ENCODE results near the gene RTL1. TPM values are rescaled to one million over a fixed set of nuclear protein-coding genes. Genes with fewer than 3 reads are reported as not detected.
A peak's percentile ranks its signal among the peaks of the same experiment; 100 is the strongest.

RTL1 gene
- total RNA-seq, 1 experiment from 2014 or later = not detected

- Histone ChIP-seq H3K36me3 (no peaks in the 10 kb centered on the region), H3K27me3 (no peaks in the 10 kb centered on the region), H3K9me3 (no peaks in the 10 kb centered on the region), H3K4me3 (no peak overlapping the region)
- no peak for DNase-seq
Observed at GRCh38 chr14:100861937-100862247, 41.6 kb downstream of the RTL1 start.

GRCh38 chr14:100861188-100861936 lies 42.2 kb downstream of the RTL1 start:
- no peak overlapping the region for H3K4me3 ChIP-seq

GRCh38 chr14:100860556-100861187 lies 42.9 kb downstream of the RTL1 start:
- Histone ChIP-seq H3K27me3 (no peaks in the 10 kb centered on the region), H3K36me3 (no peaks in the 10 kb centered on the region), H3K9me3 (no peaks in the 10 kb centered on the region), H3K4me3 (no peak overlapping the region)
- DNase-seq = no peak

More at GRCh38 chr14:100861188-100861936, 42.2 kb downstream of the RTL1 start:
- no peaks in the 10 kb centered on the region for H3K9me3 ChIP-seq
- peak; percentile 5 for DNase-seq
- H3K27me3 ChIP-seq = no peaks in the 10 kb centered on the region
- no peaks in the 10 kb centered on the region for H3K36me3 ChIP-seq

GRCh38 chr14:100859781-100860180 lies 43.7 kb downstream of the RTL1 start:
- DNase-seq = no peak
- no peak overlapping the region for H3K4me3 ChIP-seq
- H3K36me3 ChIP-seq = no peaks in the 10 kb centered on the region
- no peaks in the 10 kb centered on the region for H3K27me3 ChIP-seq
- H3K9me3 ChIP-seq = no peaks in the 10 kb centered on the region

GRCh38 chr14:100858838-100859220 lies 44.7 kb downstream of the RTL1 start:
- no peak for DNase-seq
- Histone ChIP-seq H3K36me3 (no peaks in the 10 kb centered on the region), H3K27me3 (no peaks in the 10 kb centered on the region), H3K4me3 (no peak overlapping the region), H3K9me3 (no peaks in the 10 kb centered on the region)

GRCh38 chr14:100857923-100858837 lies 45.3 kb downstream of the RTL1 start:
- DNase-seq = no peak
- Histone ChIP-seq H3K4me3 (no peak overlapping the region), H3K27me3 (no peaks in the 10 kb centered on the region), H3K36me3 (no peaks in the 10 kb centered on the region), H3K9me3 (no peaks in the 10 kb centered on the region)

- no peaks in the 10 kb centered on the region for H3K9me3 ChIP-seq
Observed at GRCh38 chr14:100857233-100857922, 46.1 kb downstream of the RTL1 start.

GRCh38 chr14:100856056-100856950 lies 47.2 kb downstream of the RTL1 start:
- Histone ChIP-seq H3K36me3 (no peaks in the 10 kb centered on the region), H3K27me3 (no peaks in the 10 kb centered on the region), H3K4me3 (no peak overlapping the region), H3K9me3 (no peaks in the 10 kb centered on the region)
- no peak for DNase-seq

More at GRCh38 chr14:100857233-100857922, 46.1 kb downstream of the RTL1 start:
- Histone ChIP-seq H3K27me3 (no peaks in the 10 kb centered on the region), H3K36me3 (no peaks in the 10 kb centered on the region), H3K4me3 (no peak overlapping the region)
- DNase-seq = no peak

GRCh38 chr14:100855256-100855930 lies 48.1 kb downstream of the RTL1 start:
- Histone ChIP-seq H3K9me3 (no peaks in the 10 kb centered on the region), H3K27me3 (no peaks in the 10 kb centered on the region), H3K36me3 (no peaks in the 10 kb centered on the region), H3K4me3 (no peak overlapping the region)
- DNase-seq = no peak

- H3K4me3 ChIP-seq = no peak overlapping the region
- H3K9me3 ChIP-seq = no peaks in the 10 kb centered on the region
- no peaks in the 10 kb centered on the region for H3K27me3 ChIP-seq
- DNase-seq = no peak
- H3K36me3 ChIP-seq = no peaks in the 10 kb centered on the region
Observed at GRCh38 chr14:100854435-100854834, 49.1 kb downstream of the RTL1 start.

- no peaks in the 10 kb centered on the region for H3K36me3 ChIP-seq
- H3K27me3 ChIP-seq = no peaks in the 10 kb centered on the region
- no peak for DNase-seq
- H3K4me3 ChIP-seq = no peak overlapping the region
- no peaks in the 10 kb centered on the region for H3K9me3 ChIP-seq
Observed at GRCh38 chr14:100851946-100852620, 51.4 kb downstream of the RTL1 start.

GRCh38 chr14:100851586-100851916 lies 52.0 kb downstream of the RTL1 start:
- H3K9me3 ChIP-seq = no peaks in the 10 kb centered on the region
- no peaks in the 10 kb centered on the region for H3K36me3 ChIP-seq
- no peaks in the 10 kb centered on the region for H3K27me3 ChIP-seq
- H3K4me3 ChIP-seq = no peak overlapping the region
- no peak for DNase-seq

- DNase-seq = peak; percentile 40
- Histone ChIP-seq H3K36me3 (no peaks in the 10 kb centered on the region), H3K27me3 (no peaks in the 10 kb centered on the region), H3K9me3 (no peaks in the 10 kb centered on the region), H3K4me3 (no peak overlapping the region)
Observed at GRCh38 chr14:100850841-100851585, 52.5 kb downstream of the RTL1 start.

- Histone ChIP-seq H3K9me3 (no peaks in the 10 kb centered on the region), H3K36me3 (no peaks in the 10 kb centered on the region), H3K27me3 (no peaks in the 10 kb centered on the region), H3K4me3 (no peak overlapping the region)
- no peak for DNase-seq
Observed at GRCh38 chr14:100849115-100849781, 54.3 kb downstream of the RTL1 start.

All from MG63 (cell line).